Measurements from ENCODE around the gene CDC42EP5.
"Not testable (repeated sequence)": the region's sequence is repeated elsewhere in the genome, so short reads cannot be mapped to it uniquely, and the experiment has no call there.

Gene CDC42EP5

DNA sequence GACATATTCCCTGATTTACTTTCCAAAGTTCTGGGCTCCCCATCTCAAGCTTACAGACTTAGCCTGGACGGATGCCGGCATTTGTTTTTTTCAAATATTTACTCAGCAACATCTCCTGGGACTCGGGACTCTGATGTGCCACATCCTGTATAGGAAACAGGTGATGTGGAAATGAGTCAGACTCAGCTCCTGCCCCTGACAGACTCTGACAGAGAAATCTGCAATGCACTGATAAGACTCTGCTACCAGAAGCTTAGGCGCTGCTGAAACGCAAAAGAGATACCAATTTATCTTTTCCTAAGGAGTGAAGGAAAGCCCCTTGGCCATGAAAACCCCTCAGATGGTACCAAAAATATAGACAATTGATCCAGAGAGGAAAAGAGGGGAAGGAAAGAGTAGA is 45.7 kb upstream of the CDC42EP5 start:
- Histone ChIP-seq H3K79me2 (ENCODE audit: insufficient read depth, low read length) (no peaks in the 10 kb centered on the region), H3K9me3 (ENCODE audit: insufficient read depth, low read length, severe bottlenecking) (no peaks in the 10 kb centered on the region), H3K27ac (ENCODE audit: low read length) (no peak overlapping the region), H3K27me3 (ENCODE audit: insufficient read depth, low read length, poor library complexity) (peaks cover 10% of the 10 kb centered on the region), H3K4me1 (ENCODE audit: insufficient read depth, low read length) (no peaks in the 10 kb centered on the region; the same call in 1 of the 2 replicates), H3K36me3 (ENCODE audit: insufficient read depth, low read length) (no peaks in the 10 kb centered on the region), H3K4me2 (ENCODE audit: insufficient read depth, low read length) (no peak overlapping the region), H4K20me1 (ENCODE audit: insufficient read depth, low read length) (peaks cover 7% of the 10 kb centered on the region; the same call in 1 of the 2 replicates), H3K9ac (ENCODE audit: low read depth, low read length) (no peak overlapping the region), H2AFZ (ENCODE audit: low read depth, low read length) (no peak overlapping the region), H3K4me3 (ENCODE audit: low read depth in 1 of 2, low read length in 2 of 2) (no peak overlapping the region)
- ATAC-seq (ENCODE audit: insufficient read depth, low read depth) (peak; percentile 54; the same call in 1 of the 3 replicates), DNase-seq (peak; percentile 11)
- no peak for TF ChIP-seq EZH2 (IDR thresholded peaks at IDR 0.05; ENCODE audit: borderline replicate concordance, low read depth, low read length, severe bottlenecking)
- TF ChIP-seq, protein P1, sequence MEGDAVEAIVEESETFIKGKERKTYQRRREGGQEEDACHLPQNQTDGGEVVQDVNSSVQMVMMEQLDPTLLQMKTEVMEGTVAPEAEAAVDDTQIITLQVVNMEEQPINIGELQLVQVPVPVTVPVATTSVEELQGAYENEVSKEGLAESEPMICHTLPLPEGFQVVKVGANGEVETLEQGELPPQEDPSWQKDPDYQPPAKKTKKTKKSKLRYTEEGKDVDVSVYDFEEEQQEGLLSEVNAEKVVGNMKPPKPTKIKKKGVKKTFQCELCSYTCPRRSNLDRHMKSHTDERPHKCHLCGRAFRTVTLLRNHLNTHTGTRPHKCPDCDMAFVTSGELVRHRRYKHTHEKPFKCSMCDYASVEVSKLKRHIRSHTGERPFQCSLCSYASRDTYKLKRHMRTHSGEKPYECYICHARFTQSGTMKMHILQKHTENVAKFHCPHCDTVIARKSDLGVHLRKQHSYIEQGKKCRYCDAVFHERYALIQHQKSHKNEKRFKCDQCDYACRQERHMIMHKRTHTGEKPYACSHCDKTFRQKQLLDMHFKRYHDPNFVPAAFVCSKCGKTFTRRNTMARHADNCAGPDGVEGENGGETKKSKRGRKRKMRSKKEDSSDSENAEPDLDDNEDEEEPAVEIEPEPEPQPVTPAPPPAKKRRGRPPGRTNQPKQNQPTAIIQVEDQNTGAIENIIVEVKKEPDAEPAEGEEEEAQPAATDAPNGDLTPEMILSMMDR (IDR thresholded peaks at IDR 0.05; ENCODE audit: borderline replicate concordance, extremely low read depth, low read length, poor library complexity, severe bottlenecking): no peak

DNA sequence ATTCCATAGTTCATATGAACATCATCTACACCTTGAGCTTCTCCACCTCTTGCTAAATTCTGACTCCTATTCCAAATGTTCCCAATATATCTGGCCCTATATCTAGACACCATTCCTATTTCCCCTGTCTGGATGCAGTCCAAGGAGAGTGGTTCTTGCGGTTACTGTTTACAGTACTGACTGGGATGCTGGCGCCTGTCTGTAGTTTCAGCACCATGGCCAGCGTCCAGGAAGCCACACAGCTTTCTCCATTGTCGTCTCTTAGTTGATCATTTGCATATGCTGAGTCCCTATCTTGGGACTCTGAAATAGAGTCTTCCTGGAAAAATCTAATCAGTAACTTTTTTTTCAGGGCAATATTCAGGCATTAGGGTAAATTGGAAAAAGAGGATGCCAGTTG is 44.4 kb upstream of the CDC42EP5 start:
- H3K27me3 ChIP-seq (ENCODE audit: insufficient read depth, low read length, poor library complexity): peaks cover 10% of the 10 kb centered on the region
- peak; percentile 97 for ATAC-seq (ENCODE audit: insufficient read depth, low read depth)
- H3K9me3 ChIP-seq (ENCODE audit: insufficient read depth, low read length, severe bottlenecking): no peaks in the 10 kb centered on the region

DNA sequence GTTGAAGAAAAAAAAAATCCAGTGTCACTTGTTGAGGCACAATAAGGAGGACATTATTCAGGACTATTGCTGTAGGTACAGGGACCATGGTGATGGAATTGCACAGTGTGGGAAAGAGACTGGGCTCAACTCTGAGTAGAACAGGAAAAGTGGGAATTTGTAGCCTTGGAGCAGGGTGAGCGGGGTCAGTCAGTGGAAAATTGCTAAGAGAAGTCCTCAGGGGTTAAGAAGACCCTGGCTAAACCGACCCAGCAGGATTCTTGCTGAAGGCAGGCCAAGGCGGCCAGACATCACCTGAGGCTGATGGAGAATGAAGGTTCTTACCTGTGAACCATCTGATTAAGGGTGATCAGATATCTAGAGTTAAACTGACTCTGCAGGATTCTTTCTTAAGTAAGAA is 42.1 kb upstream of the CDC42EP5 start:
- TF ChIP-seq, protein P1 (IDR thresholded peaks at IDR 0.05; ENCODE audit: borderline replicate concordance, extremely low read depth, low read length, poor library complexity, severe bottlenecking): no peak
- TF ChIP-seq EZH2 (IDR thresholded peaks at IDR 0.05; ENCODE audit: borderline replicate concordance, low read depth, low read length, severe bottlenecking): no peak
- ATAC-seq (ENCODE audit: insufficient read depth, low read depth) (no peak), DNase-seq (no peak)
- H3K4me3 ChIP-seq (ENCODE audit: low read depth in 1 of 2, low read length in 2 of 2): no peak overlapping the region
- H4K20me1 ChIP-seq (ENCODE audit: insufficient read depth, low read length): peaks cover 3% of the 10 kb centered on the region; the same call in 1 of the 2 replicates
- no peaks in the 10 kb centered on the region for H3K36me3 ChIP-seq (ENCODE audit: insufficient read depth, low read length)
- H3K4me1 ChIP-seq (ENCODE audit: insufficient read depth, low read length): no peaks in the 10 kb centered on the region
- H3K9me3 ChIP-seq (ENCODE audit: insufficient read depth, low read length, severe bottlenecking): no peaks in the 10 kb centered on the region
- peaks cover 8% of the 10 kb centered on the region for H3K27me3 ChIP-seq (ENCODE audit: insufficient read depth, low read length, poor library complexity)
- no peak overlapping the region for H3K4me2 ChIP-seq (ENCODE audit: insufficient read depth, low read length)
- no peaks in the 10 kb centered on the region for H3K79me2 ChIP-seq (ENCODE audit: insufficient read depth, low read length)
- no peak overlapping the region for H3K9ac ChIP-seq (ENCODE audit: low read depth, low read length)
- no peak overlapping the region for H2AFZ ChIP-seq (ENCODE audit: low read depth, low read length)
- no peak overlapping the region for H3K27ac ChIP-seq (ENCODE audit: low read length)

More for the DNA sequence above, 44.4 kb upstream of the CDC42EP5 start:
- H3K4me2 ChIP-seq (ENCODE audit: insufficient read depth, low read length): no peak overlapping the region
- H3K4me1 ChIP-seq (ENCODE audit: insufficient read depth, low read length): no peaks in the 10 kb centered on the region; the same call in 1 of the 2 replicates
- peak; percentile 82 for DNase-seq
- H3K27ac ChIP-seq (ENCODE audit: low read length): no peak overlapping the region
- H3K4me3 ChIP-seq (ENCODE audit: low read depth in 1 of 2, low read length in 2 of 2): no peak overlapping the region
- no peak overlapping the region for H2AFZ ChIP-seq (ENCODE audit: low read depth, low read length)
- no peak for TF ChIP-seq EZH2 (IDR thresholded peaks at IDR 0.05; ENCODE audit: borderline replicate concordance, low read depth, low read length, severe bottlenecking)
- TF ChIP-seq, protein P1 (IDR thresholded peaks at IDR 0.05; ENCODE audit: borderline replicate concordance, extremely low read depth, low read length, poor library complexity, severe bottlenecking): no peak
- no peaks in the 10 kb centered on the region for H3K36me3 ChIP-seq (ENCODE audit: insufficient read depth, low read length)
- no peaks in the 10 kb centered on the region for H3K79me2 ChIP-seq (ENCODE audit: insufficient read depth, low read length)
- no peak overlapping the region for H3K9ac ChIP-seq (ENCODE audit: low read depth, low read length)
- peaks cover 7% of the 10 kb centered on the region; the same call in 1 of the 2 replicates for H4K20me1 ChIP-seq (ENCODE audit: insufficient read depth, low read length)

DNA sequence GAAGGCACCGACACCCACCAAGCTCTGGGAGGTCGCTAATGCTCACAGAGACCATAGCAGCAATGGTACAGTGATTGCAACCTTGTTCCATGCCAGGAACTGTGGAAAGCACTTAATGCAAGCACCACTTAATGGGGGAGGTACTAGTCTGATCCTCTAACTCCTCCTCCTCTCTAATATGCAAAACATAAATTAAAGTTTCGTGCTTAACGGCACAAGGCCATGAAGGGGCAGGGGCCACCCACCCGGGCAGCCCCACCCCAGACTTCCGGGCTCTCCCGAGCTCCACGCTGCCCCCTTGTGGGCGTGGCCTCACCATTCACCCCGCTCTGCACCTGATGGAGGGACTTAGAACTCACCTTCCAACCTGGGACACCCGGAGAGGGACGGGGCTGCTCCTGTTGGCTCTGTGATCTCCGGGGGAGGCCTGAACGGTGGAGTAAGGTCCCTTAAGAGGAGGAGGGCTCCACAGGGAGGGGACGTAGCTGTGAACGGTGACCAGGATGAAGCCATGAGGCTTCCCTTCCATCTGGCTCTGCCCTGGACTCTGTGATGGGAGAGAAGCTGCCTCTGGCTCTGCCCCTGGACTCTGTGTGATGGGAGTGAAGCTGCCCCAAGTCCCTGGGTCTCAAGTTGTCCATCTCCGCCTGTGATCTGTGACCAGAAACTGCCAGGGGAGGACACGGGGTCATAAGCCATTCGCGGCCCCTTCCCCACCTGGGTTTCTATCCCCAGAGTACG is 36.3 kb upstream of the CDC42EP5 start:
- not testable (repeated sequence) for H3K27me3 ChIP-seq (ENCODE audit: insufficient read depth, low read length, poor library complexity); H3K36me3 ChIP-seq (ENCODE audit: insufficient read depth, low read length); H3K79me2 ChIP-seq (ENCODE audit: insufficient read depth, low read length); H3K4me2 ChIP-seq (ENCODE audit: insufficient read depth, low read length); H3K4me1 ChIP-seq (ENCODE audit: insufficient read depth, low read length); DNase-seq; H3K27ac ChIP-seq (ENCODE audit: low read length); H3K9me3 ChIP-seq (ENCODE audit: insufficient read depth, low read length, severe bottlenecking); H4K20me1 ChIP-seq (ENCODE audit: insufficient read depth, low read length); H2AFZ ChIP-seq (ENCODE audit: low read depth, low read length); H3K9ac ChIP-seq (ENCODE audit: low read depth, low read length); H3K4me3 ChIP-seq (ENCODE audit: low read depth in 1 of 2, low read length in 2 of 2)
- peak; percentile 84 for ATAC-seq (ENCODE audit: insufficient read depth, low read depth)

DNA sequence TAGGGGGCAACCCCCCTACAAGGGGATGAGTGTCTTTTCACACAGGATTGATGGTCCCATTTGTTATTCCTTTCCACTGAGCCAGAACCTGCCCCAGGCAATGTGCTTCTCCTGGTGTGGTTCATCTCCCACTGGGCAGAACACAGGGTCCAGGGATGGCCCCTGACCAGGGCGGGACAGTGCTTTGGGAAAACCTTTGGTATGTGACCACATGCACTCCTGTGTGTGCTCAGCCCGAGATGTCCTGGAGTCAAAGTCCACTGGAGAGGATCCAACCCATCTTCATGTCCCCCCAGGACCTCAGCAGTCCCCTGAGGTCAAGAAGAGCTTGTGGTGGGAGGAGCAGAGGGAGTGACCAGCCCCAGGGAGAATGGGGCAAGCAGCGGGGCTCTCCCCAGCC is 35.4 kb upstream of the CDC42EP5 start:
- H4K20me1 ChIP-seq (ENCODE audit: insufficient read depth, low read length); H3K27me3 ChIP-seq (ENCODE audit: insufficient read depth, low read length, poor library complexity); H3K4me3 ChIP-seq (ENCODE audit: low read depth in 1 of 2, low read length in 2 of 2); H3K4me1 ChIP-seq (ENCODE audit: insufficient read depth, low read length); H3K9ac ChIP-seq (ENCODE audit: low read depth, low read length); H3K36me3 ChIP-seq (ENCODE audit: insufficient read depth, low read length); DNase-seq; H3K79me2 ChIP-seq (ENCODE audit: insufficient read depth, low read length); H3K4me2 ChIP-seq (ENCODE audit: insufficient read depth, low read length); H3K9me3 ChIP-seq (ENCODE audit: insufficient read depth, low read length, severe bottlenecking); H3K27ac ChIP-seq (ENCODE audit: low read length); H2AFZ ChIP-seq (ENCODE audit: low read depth, low read length): not testable (repeated sequence)
- 0 out of 3 replicates have a peak, but pooled peaks have one; percentile 10 for ATAC-seq (ENCODE audit: insufficient read depth, low read depth)

Data from DND-41 (cell line).